DOHH2 (cell line): ENCODE data around the gene FANCC.

Experiments
- H3F3A ChIP-seq: fragments of 200-600 bp; sonication (generic), shearing (Covaris generic); 2 replicates; pipeline ENCODE4 v1.6.0; 2016; ENCODE audit warnings: antibody characterized with exemption, mild to moderate bottlenecking; ENCODE audit not compliant: control insufficient read depth, insufficient read depth
- H3K27ac ChIP-seq: fragments of 200-600 bp; sonication (generic); 2 replicates; pipeline ENCODE4 v1.5.1; 2014; ENCODE audit warnings: low read depth, mild to moderate bottlenecking, low read length, moderate library complexity
- H3K27me3 ChIP-seq: fragments of 200-600 bp; sonication (generic); 2 replicates; pipeline ENCODE4 v1.6.1; 2014; ENCODE audit warnings: mild to moderate bottlenecking, low read length, mixed read lengths; ENCODE audit not compliant: control insufficient read depth
- H3K36me3 ChIP-seq: fragments of 200-600 bp; sonication (generic); 2 replicates; pipeline ENCODE4 v1.6.1; 2014; ENCODE audit warnings: mild to moderate bottlenecking, low read length, moderate library complexity, mixed read lengths; ENCODE audit not compliant: control insufficient read depth
- H3K4me1 ChIP-seq: fragments of 200-600 bp; sonication (generic); 2 replicates; pipeline ENCODE4 v1.6.1; 2014; ENCODE audit warnings: mild to moderate bottlenecking, low read length, mixed read lengths; ENCODE audit not compliant: control insufficient read depth
- H3K4me2 ChIP-seq: fragments of 200-600 bp; sonication (generic); 2 replicates; pipeline ENCODE4 v1.6.0; 2014; ENCODE audit warnings: mild to moderate bottlenecking, low read length, moderate library complexity
- H3K4me3 ChIP-seq: fragments of 200-600 bp; sonication (generic); 2 replicates; pipeline ENCODE4 v1.5.1; 2014; ENCODE audit warnings: mild to moderate bottlenecking, low read length, mixed read lengths
- H3K79me2 ChIP-seq: fragments of 200-600 bp; sonication (generic); 2 replicates; pipeline ENCODE4 v1.6.1; 2014; ENCODE audit warnings: mild to moderate bottlenecking, low read length, mixed read lengths; ENCODE audit not compliant: control insufficient read depth
- H3K9me2 ChIP-seq: fragments of 200-600 bp; sonication (generic); replicated peaks from 2 replicates; pipeline ENCODE4 v1.6.1; 2014; ENCODE audit warnings: mild to moderate bottlenecking, low read length, mixed read lengths; ENCODE audit not compliant: control insufficient read depth
- H3K9me3 ChIP-seq: fragments of 200-600 bp; sonication (generic); 2 replicates; pipeline ENCODE4 v1.6.1; 2014; ENCODE audit warnings: antibody characterized with exemption, low read length, mixed read lengths; ENCODE audit not compliant: control insufficient read depth, insufficient read depth
- H4K20me1 ChIP-seq: fragments of 200-600 bp; sonication (generic); 2 replicates; pipeline ENCODE4 v1.6.0; 2014; ENCODE audit warnings: low read depth, mild to moderate bottlenecking, antibody characterized with exemption, low read length, moderate library complexity; ENCODE audit not compliant: control insufficient read depth, insufficient read depth
- EZH2phosphoT487 ChIP-seq: fragments of 200-600 bp; sonication (generic); IDR thresholded peaks from 2 replicates; pipeline ENCODE4 v1.6.1; 2017; ENCODE audit warnings: borderline replicate concordance, mild to moderate bottlenecking, antibody characterized with exemption, low read length, moderate library complexity, mixed read lengths
- TF ChIP-seq, protein P1 (sequence below): fragments of 200-600 bp; sonication (generic); IDR thresholded peaks from one replicate; pipeline ENCODE4 v1.5.1; 2014; ENCODE audit warnings: antibody characterized with exemption, mild to moderate bottlenecking, low read depth, low read length; ENCODE audit not compliant: poor library complexity, severe bottlenecking

FANCC gene

GRCh38 chr9:95061916-95062595 is 255.5 kb downstream of the FANCC start:
- Histone ChIP-seq H3K36me3 (no peaks in the 10 kb centered on the region), H3F3A (no peaks in the 10 kb centered on the region), H3K9me3 (no peaks in the 10 kb centered on the region), H3K4me1 (no peaks in the 10 kb centered on the region), H3K27ac (no peak overlapping the region), H3K4me2 (no peak overlapping the region), H3K27me3 (no peaks in the 10 kb centered on the region), H3K79me2 (no peaks in the 10 kb centered on the region), H3K9me2 (no peaks in the 10 kb centered on the region), H4K20me1 (no peaks in the 10 kb centered on the region), H3K4me3 (no peak overlapping the region)
- no peak for TF ChIP-seq EZH2phosphoT487
- TF ChIP-seq, protein P1, sequence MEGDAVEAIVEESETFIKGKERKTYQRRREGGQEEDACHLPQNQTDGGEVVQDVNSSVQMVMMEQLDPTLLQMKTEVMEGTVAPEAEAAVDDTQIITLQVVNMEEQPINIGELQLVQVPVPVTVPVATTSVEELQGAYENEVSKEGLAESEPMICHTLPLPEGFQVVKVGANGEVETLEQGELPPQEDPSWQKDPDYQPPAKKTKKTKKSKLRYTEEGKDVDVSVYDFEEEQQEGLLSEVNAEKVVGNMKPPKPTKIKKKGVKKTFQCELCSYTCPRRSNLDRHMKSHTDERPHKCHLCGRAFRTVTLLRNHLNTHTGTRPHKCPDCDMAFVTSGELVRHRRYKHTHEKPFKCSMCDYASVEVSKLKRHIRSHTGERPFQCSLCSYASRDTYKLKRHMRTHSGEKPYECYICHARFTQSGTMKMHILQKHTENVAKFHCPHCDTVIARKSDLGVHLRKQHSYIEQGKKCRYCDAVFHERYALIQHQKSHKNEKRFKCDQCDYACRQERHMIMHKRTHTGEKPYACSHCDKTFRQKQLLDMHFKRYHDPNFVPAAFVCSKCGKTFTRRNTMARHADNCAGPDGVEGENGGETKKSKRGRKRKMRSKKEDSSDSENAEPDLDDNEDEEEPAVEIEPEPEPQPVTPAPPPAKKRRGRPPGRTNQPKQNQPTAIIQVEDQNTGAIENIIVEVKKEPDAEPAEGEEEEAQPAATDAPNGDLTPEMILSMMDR: no peak

DNA sequence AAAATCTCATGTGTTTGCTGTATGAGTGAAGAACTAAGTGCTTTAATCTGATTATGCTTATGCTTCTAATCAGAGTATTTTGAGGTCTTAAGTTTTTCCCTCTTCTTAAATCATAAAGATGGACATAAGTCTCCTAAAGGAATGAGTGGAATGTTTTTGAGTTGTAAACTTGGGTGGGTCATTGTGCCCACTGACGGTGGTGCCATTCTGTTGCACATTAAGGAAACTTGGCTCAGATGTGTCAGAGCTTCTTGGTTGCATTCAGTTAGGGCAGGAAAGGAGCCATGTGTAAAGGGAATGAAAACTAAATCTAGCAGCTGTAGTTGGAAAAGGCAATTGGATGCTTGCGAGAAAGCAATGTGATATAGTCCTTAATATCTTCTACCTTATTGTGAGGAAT is 256.6 kb downstream of the FANCC start:
- Histone ChIP-seq H3K4me1 (no peaks in the 10 kb centered on the region), H3K27ac (no peak overlapping the region), H3K79me2 (no peaks in the 10 kb centered on the region), H3K9me3 (no peaks in the 10 kb centered on the region), H3K9me2 (no peaks in the 10 kb centered on the region), H4K20me1 (no peaks in the 10 kb centered on the region), H3K4me2 (no peak overlapping the region), H3K4me3 (no peak overlapping the region), H3K27me3 (no peaks in the 10 kb centered on the region), H3F3A (no peaks in the 10 kb centered on the region), H3K36me3 (no peaks in the 10 kb centered on the region)
- TF ChIP-seq, protein P1: no peak
- no peak for TF ChIP-seq EZH2phosphoT487

- Histone ChIP-seq H3K27ac (no peak overlapping the region), H3K36me3 (no peaks in the 10 kb centered on the region), H3K9me2 (no peaks in the 10 kb centered on the region), H3K79me2 (no peaks in the 10 kb centered on the region), H3K27me3 (no peaks in the 10 kb centered on the region), H3K4me3 (no peak overlapping the region), H4K20me1 (no peaks in the 10 kb centered on the region), H3K4me1 (no peaks in the 10 kb centered on the region), H3K9me3 (no peaks in the 10 kb centered on the region), H3K4me2 (no peak overlapping the region), H3F3A (no peaks in the 10 kb centered on the region)
- TF ChIP-seq EZH2phosphoT487: no peak
- TF ChIP-seq, protein P1: no peak
Measured at GRCh38 chr9:95060234-95060633, 257.3 kb downstream of the FANCC start.
